Brain microvascular endothelial cell (primary cell): ENCODE results near the gene UGT1A4.

Source experiments
- DNase-seq: peaks from one replicate; pipeline ENCODE4 v3.0.0-alpha.2; 2020
- H3K27ac ChIP-seq: fragments of 250-450 bp; sonication (Bioruptor Pico); 2 replicates; pipeline ENCODE4 v1.5.1; 2020; ENCODE audit warnings: mild to moderate bottlenecking, moderate library complexity
- H3K27me3 ChIP-seq: fragments of 250-450 bp; sonication (Bioruptor Pico); replicated peaks from 2 replicates; pipeline ENCODE4 v1.5.1; 2020; ENCODE audit warnings: mild to moderate bottlenecking
- H3K36me3 ChIP-seq: fragments of 250-450 bp; sonication (Bioruptor Pico); replicated peaks from 2 replicates; pipeline ENCODE4 v1.5.1; 2020; ENCODE audit warnings: mild to moderate bottlenecking
- H3K4me3 ChIP-seq: 2 replicates; pipeline ENCODE4 v1.5.1; 2011; ENCODE audit warnings: low read depth, mild to moderate bottlenecking, control low read depth, low read length, moderate library complexity
- in situ Hi-C: cut with HindIII; loops from 2 replicates; pipeline ENCODE4 v1.10.0; 2017; ENCODE audit warnings: low sequenced_read_pairs, low pct_ligation_motif_present
- TF ChIP-seq, protein P1 (sequence below): IDR thresholded peaks from 2 replicates; pipeline ENCODE4 v1.5.1; 2011; ENCODE audit warnings: low read depth, mild to moderate bottlenecking, moderate library complexity, low read length, control low read depth, inconsistent platforms; ENCODE audit errors: missing control alignments

Gene UGT1A4

DNA sequence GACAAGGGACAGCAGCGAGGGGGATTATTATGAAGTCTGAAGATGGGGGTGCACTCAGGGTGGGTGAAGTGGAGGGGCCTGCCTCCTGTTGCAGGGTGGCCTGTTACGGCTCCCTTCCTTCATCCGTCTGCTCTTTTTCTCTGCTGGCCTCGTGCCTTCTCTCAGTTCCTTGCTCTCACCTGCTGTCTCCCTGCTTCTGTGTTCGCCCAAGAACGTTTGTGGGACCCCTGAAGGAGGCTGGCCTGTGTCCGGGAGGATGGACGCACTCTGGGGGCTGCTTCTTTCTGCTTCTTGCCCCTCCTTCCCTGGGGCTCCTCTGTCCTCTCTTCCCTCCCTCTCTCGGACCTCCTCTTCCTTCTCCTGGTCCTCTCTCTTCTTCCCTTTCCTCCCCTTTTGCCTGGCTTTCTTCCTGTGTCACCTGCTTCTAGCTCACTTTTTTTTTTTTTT is 73.4 kb downstream of the UGT1A4 start:
- Histone ChIP-seq H3K4me3 (no peak overlapping the region), H3K27ac (no peak overlapping the region), H3K36me3 (no peaks in the 10 kb centered on the region), H3K27me3 (no peaks in the 10 kb centered on the region)
- TF ChIP-seq, protein P1, sequence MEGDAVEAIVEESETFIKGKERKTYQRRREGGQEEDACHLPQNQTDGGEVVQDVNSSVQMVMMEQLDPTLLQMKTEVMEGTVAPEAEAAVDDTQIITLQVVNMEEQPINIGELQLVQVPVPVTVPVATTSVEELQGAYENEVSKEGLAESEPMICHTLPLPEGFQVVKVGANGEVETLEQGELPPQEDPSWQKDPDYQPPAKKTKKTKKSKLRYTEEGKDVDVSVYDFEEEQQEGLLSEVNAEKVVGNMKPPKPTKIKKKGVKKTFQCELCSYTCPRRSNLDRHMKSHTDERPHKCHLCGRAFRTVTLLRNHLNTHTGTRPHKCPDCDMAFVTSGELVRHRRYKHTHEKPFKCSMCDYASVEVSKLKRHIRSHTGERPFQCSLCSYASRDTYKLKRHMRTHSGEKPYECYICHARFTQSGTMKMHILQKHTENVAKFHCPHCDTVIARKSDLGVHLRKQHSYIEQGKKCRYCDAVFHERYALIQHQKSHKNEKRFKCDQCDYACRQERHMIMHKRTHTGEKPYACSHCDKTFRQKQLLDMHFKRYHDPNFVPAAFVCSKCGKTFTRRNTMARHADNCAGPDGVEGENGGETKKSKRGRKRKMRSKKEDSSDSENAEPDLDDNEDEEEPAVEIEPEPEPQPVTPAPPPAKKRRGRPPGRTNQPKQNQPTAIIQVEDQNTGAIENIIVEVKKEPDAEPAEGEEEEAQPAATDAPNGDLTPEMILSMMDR: no peak
- DNase-seq: no peak
- in situ Hi-C loops: no loop called here

DNA sequence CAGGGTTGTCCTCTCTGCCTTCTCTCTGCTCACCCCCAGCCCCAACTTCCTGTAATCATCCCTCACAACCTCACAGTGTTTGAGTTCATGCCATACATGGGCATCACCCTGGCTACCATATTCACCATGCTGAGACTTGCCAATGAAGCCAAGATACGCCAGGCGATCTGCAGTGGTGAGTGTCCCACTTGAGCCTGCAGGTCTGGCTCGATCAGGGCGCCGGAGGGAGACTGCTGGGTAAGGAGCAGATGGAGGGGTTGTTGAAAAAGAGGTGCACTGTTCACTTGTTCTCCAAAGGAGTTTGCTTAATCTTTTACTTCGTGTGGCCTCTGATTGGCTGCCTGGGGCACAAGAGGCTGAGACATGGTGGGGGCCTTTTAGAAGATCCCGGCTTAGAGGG is 74.2 kb downstream of the UGT1A4 start:
- in situ Hi-C loops: no loop called here
- Histone ChIP-seq H3K27me3 (no peaks in the 10 kb centered on the region), H3K36me3 (no peaks in the 10 kb centered on the region), H3K4me3 (no peak overlapping the region), H3K27ac (no peak overlapping the region)
- TF ChIP-seq, protein P1: no peak
- DNase-seq: no peak

DNA sequence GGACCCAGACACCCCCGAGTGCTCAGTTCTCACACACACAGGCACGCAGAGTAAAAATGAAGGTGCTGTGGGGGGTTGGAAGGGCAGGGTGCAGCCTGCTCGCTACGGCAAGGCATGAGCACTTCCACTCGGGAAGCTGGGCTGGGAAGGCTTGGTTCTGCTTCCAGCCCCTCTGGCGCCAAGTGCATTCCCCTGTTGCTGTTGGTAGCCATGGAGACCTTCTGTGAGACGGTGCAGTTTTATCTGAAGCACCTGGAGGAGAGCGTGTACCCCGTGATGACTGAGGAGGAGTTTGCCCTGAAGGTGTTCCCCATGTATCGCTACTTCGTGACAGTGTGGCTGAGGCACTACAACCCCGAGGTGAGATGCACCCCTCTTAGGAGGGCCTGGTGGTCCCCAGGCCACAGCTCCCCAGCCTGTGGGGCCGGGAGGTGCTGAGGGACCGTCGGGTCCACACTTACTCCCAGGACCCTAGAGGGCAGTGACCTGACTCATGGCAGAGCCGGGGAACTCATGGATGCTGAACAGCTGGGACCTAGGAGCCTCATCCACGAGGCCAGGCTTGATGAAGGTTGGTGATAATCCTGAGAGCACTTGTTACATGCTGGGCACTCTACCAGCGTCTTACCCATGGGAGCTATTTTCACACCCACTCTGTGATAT is 75.1 kb downstream of the UGT1A4 start:
- no peak for DNase-seq
- H3K36me3 ChIP-seq: no peaks in the 10 kb centered on the region
- no peaks in the 10 kb centered on the region for H3K27me3 ChIP-seq
- in situ Hi-C loops: no loop called here
- TF ChIP-seq, protein P1: no peak
- H3K27ac ChIP-seq: no peak overlapping the region
- H3K4me3 ChIP-seq: no peak overlapping the region

DNA sequence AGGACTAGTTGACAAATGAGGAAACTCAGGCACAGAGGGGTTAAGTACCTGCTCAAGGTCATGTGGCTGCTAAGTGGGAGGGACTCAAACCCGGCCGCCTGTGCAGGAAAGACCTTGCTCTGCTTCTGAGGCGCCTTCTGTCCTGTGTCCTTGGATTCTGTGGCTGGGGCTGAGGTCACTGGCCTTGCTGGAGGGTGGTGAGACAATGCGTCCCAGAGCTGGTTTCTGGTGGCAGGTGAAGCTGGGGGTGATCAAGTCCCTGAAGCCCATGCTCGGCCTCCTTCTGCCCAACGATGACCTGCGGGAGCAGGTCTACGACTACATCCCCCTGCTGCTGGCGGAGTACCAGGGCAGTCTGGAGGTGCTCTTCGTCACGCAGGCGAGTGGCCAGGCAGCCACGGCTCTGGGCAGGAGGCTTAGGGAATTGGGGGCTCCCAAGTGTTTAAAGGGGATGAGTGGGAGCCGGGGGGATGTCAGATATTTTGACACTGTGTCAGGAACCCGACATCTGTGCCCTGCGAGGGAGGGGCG is 75.7 kb downstream of the UGT1A4 start:
- no peak overlapping the region for H3K4me3 ChIP-seq
- TF ChIP-seq, protein P1: no peak
- in situ Hi-C loops: no loop called here

DNA sequence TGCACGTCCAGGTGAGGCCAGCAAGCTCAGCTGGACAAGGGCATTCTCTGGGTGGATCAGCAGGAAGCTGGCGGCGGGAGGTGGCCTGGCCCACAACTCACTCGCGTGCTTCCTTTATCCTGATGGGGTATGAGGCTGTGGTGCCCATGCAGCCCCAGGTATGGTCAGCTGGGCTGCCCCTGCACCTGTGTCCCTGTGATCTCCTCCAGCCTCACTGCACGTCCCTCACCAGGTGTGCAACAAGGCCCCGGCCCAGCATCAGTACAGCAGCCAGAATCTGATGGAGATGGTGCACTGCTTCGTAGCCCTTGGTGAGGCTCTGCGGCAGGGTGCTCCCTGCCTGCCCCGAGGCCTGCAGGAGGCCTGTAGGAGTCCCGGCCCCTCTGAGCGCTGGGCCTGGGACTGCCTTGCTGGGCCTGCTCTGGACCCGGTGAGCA is 77.2 kb downstream of the UGT1A4 start:
- Histone ChIP-seq H3K4me3 (no peak overlapping the region), H3K27ac (no peak overlapping the region), H3K27me3 (no peaks in the 10 kb centered on the region), H3K36me3 (no peaks in the 10 kb centered on the region)
- in situ Hi-C loops: no loop called here
- TF ChIP-seq, protein P1: no peak
- DNase-seq: no peak

More for the DNA sequence above, 75.7 kb downstream of the UGT1A4 start:
- no peaks in the 10 kb centered on the region for H3K36me3 ChIP-seq
- no peaks in the 10 kb centered on the region for H3K27me3 ChIP-seq
- H3K27ac ChIP-seq: no peak overlapping the region
- no peak for DNase-seq
